Measurements from ENCODE around the gene ZSWIM4. TPM values are rescaled to one million over a fixed set of nuclear protein-coding genes. Genes with fewer than 3 reads are reported as not detected.

ZSWIM4 gene
- total and polyA plus RNA-seq, 2 experiments from 2014 or later, result 5.4 to 42.3 TPM

GRCh38 chr19:13838435-13839129 is 43.3 kb downstream of the ZSWIM4 start (continued):
- TF ChIP-seq STAT1 (IDR thresholded peaks at IDR 0.05; ENCODE audit: unreplicated experiment), result no peak
- no peak for TF ChIP-seq REST (IDR thresholded peaks at IDR 0.05; ENCODE audit: unreplicated experiment)
- TF ChIP-seq NANOG (IDR thresholded peaks at IDR 0.05; ENCODE audit: borderline replicate concordance), result no peak
- no peak for TF ChIP-seq CREB1 (CRISPR knock-in tag; IDR thresholded peaks at IDR 0.05; ENCODE audit: low read depth)

GRCh38 chr19:13839130-13839937 is 44.1 kb downstream of the ZSWIM4 start:
- Histone ChIP-seq H2AFZ (no peak overlapping the region), H3K36me3 (ENCODE audit: insufficient read depth) (no peaks in the 10 kb centered on the region), H4K20me1 (replicated peaks; ENCODE audit: insufficient read depth) (no peaks in the 10 kb centered on the region; the same call in 1 of the 2 replicates), H3K4me3 (peak overlapping the region; percentile 34; the same call in 1 of the 2 replicates), H3K27me3 (ENCODE audit: insufficient read depth) (no peaks in the 10 kb centered on the region), H3K79me2 (replicated peaks; ENCODE audit: insufficient read depth) (peaks cover 14% of the 10 kb centered on the region; the same call in 1 of the 2 replicates), H3K4me2 (peak overlapping the region; percentile 64; the same call in 1 of the 2 replicates), H3K9me2 (ENCODE audit: insufficient read depth) (no peaks in the 10 kb centered on the region), H3K27ac (ENCODE audit: low read depth) (peak overlapping the region; percentile 63), H3F3A (replicated peaks; ENCODE audit: low read depth) (peaks cover 11% of the 10 kb centered on the region; the same call in 1 of the 2 replicates), H3K4me1 (ENCODE audit: insufficient read depth) (peaks cover 22% of the 10 kb centered on the region)
- Mint-ChIP-seq H3K27me3 (ENCODE audit: insufficient read depth, low read depth, poor library complexity) (peaks cover 15% of the 10 kb centered on the region), H3K9me3 (no peaks in the 10 kb centered on the region), H3K27ac (no peak overlapping the region), H3K36me3 (ENCODE audit: low read depth) (no peaks in the 10 kb centered on the region), H3K4me3 (no peak overlapping the region), H3K4me1 (peaks cover 23% of the 10 kb centered on the region)
- TF ChIP-seq CTCF (conservative IDR thresholded peaks at IDR 0.05; ENCODE audit: low read depth in 2 of 2) (peak in 1 of 2 experiments; percentile 8; a peak in 1 of 4 replicates), CREB1 (CRISPR knock-in tag; IDR thresholded peaks at IDR 0.05; ENCODE audit: low read depth) (no peak), JUNB (IDR thresholded peaks at IDR 0.05; ENCODE audit: unreplicated experiment) (no peak)
- peak; percentile 30 for ATAC-seq
- DNase-seq (ENCODE audit: low spot score), result peak; percentile 78

All from GM23338 (cell line).